K562 (cell line): ENCODE results near the gene NFIC. TPM values are rescaled to one million over a fixed set of nuclear protein-coding genes. Genes with fewer than 3 reads are reported as not detected.
A peak's percentile ranks its signal among the peaks of the same experiment; 100 is the strongest.

Experiments used
- CTCF ChIP-seq, 3 experiments: IDR thresholded peaks in 2 of 3; conservative IDR thresholded peaks in 1 of 3; 2 replicates each; pipeline ENCODE4 v1.5.1; 2011 to 2012; ENCODE audit warnings: low read length in 3 of 3, mild to moderate bottlenecking in 3 of 3, control low read depth in 2 of 3, improper control_type of control experiment in 1 of 3, inconsistent platforms in 1 of 3, low read depth in 1 of 3, mixed read lengths in 1 of 3, moderate library complexity in 1 of 3; ENCODE audit not compliant: insufficient read depth in 2 of 3
- FOXA1 ChIP-seq: fragments of 450-650 bp; IDR thresholded peaks from 2 replicates; pipeline ENCODE4 v1.6.1; 2016; ENCODE audit warnings: mild to moderate bottlenecking, borderline replicate concordance
- FOXJ2 ChIP-seq: fragments of 200-800 bp; sonication (Bioruptor generic); IDR thresholded peaks from 2 replicates; pipeline ENCODE4 v1.6.1; 2016; ENCODE audit warnings: missing genetic modification characterization, missing compliant biosample characterization
- MAZ ChIP-seq, 2 experiments: fragments of 450-650 bp in 1 of 2; sonication (generic) in 1 of 2; formaldehyde crosslinking; IDR thresholded peaks in 1 of 2; conservative IDR thresholded peaks in 1 of 2; 2 replicates each; pipeline versions ENCODE4 v1.4.0 to v1.5.0; 2020; ENCODE audit warnings: mild to moderate bottlenecking in 1 of 2, missing genetic modification reagents in 1 of 2
- MYBL2 ChIP-seq, 2 experiments: fragments of 450-650 bp in 1 of 2; sonication (generic) in 1 of 2; formaldehyde crosslinking in 1 of 2; IDR thresholded peaks; 2 replicates each; pipeline versions ENCODE4 v1.6.1 to v1.8.1; 2017 to 2022; ENCODE audit warnings: borderline replicate concordance in 1 of 2, inconsistent platforms in 1 of 2, low read depth in 1 of 2, mild to moderate bottlenecking in 1 of 2, missing genetic modification reagents in 1 of 2, moderate library complexity in 1 of 2
- PCBP2 ChIP-seq: fragments of 200-400 bp; formaldehyde crosslinking; IDR thresholded peaks from 2 replicates; pipeline ENCODE4 v1.6.1; 2018; ENCODE audit warnings: low read length, low read depth, mild to moderate bottlenecking, moderate library complexity; ENCODE audit not compliant: poor library complexity, severe bottlenecking
- POLR2A ChIP-seq: fragments of 450-650 bp; conservative IDR thresholded peaks from 2 replicates; pipeline ENCODE4 v1.6.1; 2016
- SP1 ChIP-seq: sonication (generic); formaldehyde crosslinking; IDR thresholded peaks from 2 replicates; pipeline ENCODE4 v1.8.1; 2022; ENCODE audit warnings: mild to moderate bottlenecking, missing genetic modification reagents
- SPI1 ChIP-seq: IDR thresholded peaks from 2 replicates; pipeline ENCODE4 v1.6.1; 2011; ENCODE audit warnings: low read depth, low read length, control low read depth, borderline replicate concordance
- TAF1 ChIP-seq: IDR thresholded peaks from 2 replicates; pipeline ENCODE4 v1.6.1; 2011; ENCODE audit warnings: mild to moderate bottlenecking, low read length, moderate library complexity; ENCODE audit not compliant: insufficient read depth, control insufficient read depth, severe bottlenecking; ENCODE audit errors: extremely low read depth
- TAL1 ChIP-seq: fragments of 450-650 bp; IDR thresholded peaks from 2 replicates; pipeline ENCODE4 v1.6.1; 2016; ENCODE audit warnings: mild to moderate bottlenecking
- TEAD4 ChIP-seq, 2 experiments: sonication (generic) in 1 of 2; formaldehyde crosslinking in 1 of 2; IDR thresholded peaks; 2 replicates each; pipeline versions ENCODE4 v1.6.1 to v1.8.0; 2012 to 2022; ENCODE audit warnings: borderline replicate concordance in 1 of 2, inconsistent platforms in 1 of 2, low read length in 1 of 2, mild to moderate bottlenecking in 1 of 2, missing genetic modification reagents in 1 of 2
- ZBTB1 ChIP-seq: sonication (generic); formaldehyde crosslinking; IDR thresholded peaks from 2 replicates; pipeline ENCODE4 v1.8.1; 2023; ENCODE audit warnings: missing genetic modification reagents, low read depth, mild to moderate bottlenecking, borderline replicate concordance
- ZC3H11A ChIP-seq: IDR thresholded peaks from 2 replicates; pipeline ENCODE4 v1.6.1; 2012; ENCODE audit warnings: low read depth, low read length, improper control_type of control experiment
- ZNF551 ChIP-seq: fragments of 250-450 bp; sonication (Bioruptor Pico); IDR thresholded peaks from 2 replicates; pipeline ENCODE4 v1.5.0; 2021; ENCODE audit warnings: mild to moderate bottlenecking, moderate library complexity
- ZNF644 ChIP-seq: fragments of 200-800 bp; sonication (Bioruptor generic); IDR thresholded peaks from 2 replicates; pipeline ENCODE4 v1.6.1; 2016; ENCODE audit warnings: low read depth, missing genetic modification characterization, missing compliant biosample characterization
- ZZZ3 ChIP-seq: fragments of 450-650 bp; IDR thresholded peaks from 2 replicates; pipeline ENCODE4 v1.6.1; 2016; ENCODE audit warnings: antibody characterized with exemption, mild to moderate bottlenecking, moderate library complexity
- polyA plus RNA-seq, 8 experiments: library from polyadenylated mRNA; depleted of rRNA in 4 of 8; stranded (reverse) in 5 of 8; unstranded in 3 of 8; fragments of >200 nt; fragmentation: Nextera tagmentation in 2 of 8; fragmentation: Illumina TruSeq in 1 of 8; extraction: Ambion mirVana in 2 of 8; extraction: Trizol in 1 of 8; gene quantifications; 2 replicates each; pipeline versions ENCODE4 v1.2.1 to v1.2.3, GENCODE V29; 2011 to 2014; ENCODE audit warnings: inconsistent platforms in 1 of 8, missing spikeins in 1 of 8
- total RNA-seq, 7 experiments: library from RNA; depleted of rRNA in 6 of 7; stranded (reverse); fragments of >200 nt in 6 of 7; fragmentation: Illumina TruSeq in 2 of 7; extraction: Trizol in 2 of 7; gene quantifications; 2 replicates each; pipeline versions ENCODE4 v1.2.1 to v1.2.3, GENCODE V29; 2011 to 2021; ENCODE audit warnings: low replicate concordance in 1 of 7
- TF ChIP-seq, protein P1 (sequence below): fragments of 250-450 bp; sonication (Bioruptor Pico); IDR thresholded peaks from 2 replicates; pipeline ENCODE4 v1.5.1; 2021; ENCODE audit warnings: mild to moderate bottlenecking
- TF ChIP-seq, protein P2 (sequence below), 3 experiments: fragments of 200-800 bp in 1 of 3; fragments of 250-450 bp in 1 of 3; fragments of 450-650 bp in 1 of 3; sonication (Bioruptor Pico) in 1 of 3; sonication (Bioruptor generic) in 1 of 3; formaldehyde crosslinking in 1 of 3; IDR thresholded peaks; 2 replicates each; pipeline versions ENCODE4 v1.6.1 to v1.8.0; 2016 to 2022; ENCODE audit warnings: mild to moderate bottlenecking in 2 of 3, missing genetic modification characterization in 2 of 3, missing compliant biosample characterization in 1 of 3, moderate library complexity in 1 of 3

The NFIC gene
- total and polyA plus RNA-seq, 9 of the 15 experiments (the other 6 are each of a cell fraction or from before 2014, with no cell fraction given): 0.71 to 62.1 (median 6.9) TPM

DNA sequence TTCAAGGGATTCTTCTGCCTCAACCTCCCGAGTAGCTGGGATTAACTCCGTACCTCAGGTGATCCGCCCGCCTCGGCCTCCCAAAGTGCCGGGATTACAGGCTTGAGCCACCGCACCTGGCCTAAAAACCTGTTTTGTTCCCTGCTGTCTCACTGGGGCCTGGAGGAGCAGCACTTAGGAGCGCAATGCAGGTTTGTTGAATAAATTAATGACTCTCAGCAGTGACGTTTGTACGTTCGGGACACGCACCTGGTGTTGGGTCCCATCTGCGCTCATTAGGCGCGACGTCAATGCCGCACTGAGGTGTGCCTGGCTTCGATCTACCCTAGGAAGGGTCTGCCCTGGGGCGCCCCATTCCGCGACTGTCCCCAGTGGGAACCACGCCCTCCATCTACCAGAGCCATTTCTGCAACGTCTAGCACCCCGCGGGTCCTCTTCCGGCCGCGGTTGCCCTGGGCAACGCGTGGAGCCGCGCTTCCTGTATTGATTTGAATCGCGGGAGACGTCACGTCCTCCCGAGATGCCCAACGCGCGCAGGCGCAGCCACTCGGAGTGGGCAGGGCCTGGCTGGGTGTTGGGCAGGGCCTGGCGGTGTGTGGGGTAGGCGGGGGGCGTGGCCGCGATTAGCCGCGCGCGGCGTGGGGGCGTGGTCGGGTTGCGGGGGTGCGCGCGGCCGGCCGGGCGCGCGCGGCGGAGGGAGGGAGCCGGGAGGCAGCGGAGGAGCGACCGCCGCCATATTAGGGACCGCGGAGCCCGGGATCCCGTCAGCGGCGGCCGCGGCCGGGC is 139.4 kb downstream of the NFIC start, which contains the start of gene FZR1 (continued):
- TF ChIP-seq MYBL2 (IDR thresholded peaks at IDR 0.05; ENCODE audit: low read depth): peak; percentile 96
- peak; percentile 83; the same call in 1 of the 2 replicates for TF ChIP-seq MYBL2 (CRISPR knock-in tag; IDR thresholded peaks at IDR 0.05; ENCODE audit: borderline replicate concordance)
- no peak for TF ChIP-seq ZNF551 (CRISPR knock-in tag)
- peak; percentile 91 for TF ChIP-seq ZBTB1 (CRISPR knock-in tag)
- TF ChIP-seq, protein P1, sequence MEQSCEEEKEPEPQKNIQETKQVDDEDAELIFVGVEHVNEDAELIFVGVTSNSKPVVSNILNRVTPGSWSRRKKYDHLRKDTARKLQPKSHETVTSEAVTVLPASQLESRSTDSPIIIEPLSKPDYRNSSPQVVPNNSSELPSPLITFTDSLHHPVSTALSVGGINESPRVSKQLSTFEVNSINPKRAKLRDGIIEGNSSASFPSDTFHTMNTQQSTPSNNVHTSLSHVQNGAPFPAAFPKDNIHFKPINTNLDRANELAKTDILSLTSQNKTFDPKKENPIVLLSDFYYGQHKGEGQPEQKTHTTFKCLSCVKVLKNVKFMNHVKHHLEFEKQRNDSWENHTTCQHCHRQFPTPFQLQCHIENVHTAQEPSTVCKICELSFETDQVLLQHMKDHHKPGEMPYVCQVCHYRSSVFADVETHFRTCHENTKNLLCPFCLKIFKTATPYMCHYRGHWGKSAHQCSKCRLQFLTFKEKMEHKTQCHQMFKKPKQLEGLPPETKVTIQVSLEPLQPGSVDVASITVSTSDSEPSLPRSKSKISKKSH (CRISPR knock-in tag): no peak
- TF ChIP-seq SP1 (CRISPR knock-in tag): peak; percentile 90
- TF ChIP-seq, protein P2, sequence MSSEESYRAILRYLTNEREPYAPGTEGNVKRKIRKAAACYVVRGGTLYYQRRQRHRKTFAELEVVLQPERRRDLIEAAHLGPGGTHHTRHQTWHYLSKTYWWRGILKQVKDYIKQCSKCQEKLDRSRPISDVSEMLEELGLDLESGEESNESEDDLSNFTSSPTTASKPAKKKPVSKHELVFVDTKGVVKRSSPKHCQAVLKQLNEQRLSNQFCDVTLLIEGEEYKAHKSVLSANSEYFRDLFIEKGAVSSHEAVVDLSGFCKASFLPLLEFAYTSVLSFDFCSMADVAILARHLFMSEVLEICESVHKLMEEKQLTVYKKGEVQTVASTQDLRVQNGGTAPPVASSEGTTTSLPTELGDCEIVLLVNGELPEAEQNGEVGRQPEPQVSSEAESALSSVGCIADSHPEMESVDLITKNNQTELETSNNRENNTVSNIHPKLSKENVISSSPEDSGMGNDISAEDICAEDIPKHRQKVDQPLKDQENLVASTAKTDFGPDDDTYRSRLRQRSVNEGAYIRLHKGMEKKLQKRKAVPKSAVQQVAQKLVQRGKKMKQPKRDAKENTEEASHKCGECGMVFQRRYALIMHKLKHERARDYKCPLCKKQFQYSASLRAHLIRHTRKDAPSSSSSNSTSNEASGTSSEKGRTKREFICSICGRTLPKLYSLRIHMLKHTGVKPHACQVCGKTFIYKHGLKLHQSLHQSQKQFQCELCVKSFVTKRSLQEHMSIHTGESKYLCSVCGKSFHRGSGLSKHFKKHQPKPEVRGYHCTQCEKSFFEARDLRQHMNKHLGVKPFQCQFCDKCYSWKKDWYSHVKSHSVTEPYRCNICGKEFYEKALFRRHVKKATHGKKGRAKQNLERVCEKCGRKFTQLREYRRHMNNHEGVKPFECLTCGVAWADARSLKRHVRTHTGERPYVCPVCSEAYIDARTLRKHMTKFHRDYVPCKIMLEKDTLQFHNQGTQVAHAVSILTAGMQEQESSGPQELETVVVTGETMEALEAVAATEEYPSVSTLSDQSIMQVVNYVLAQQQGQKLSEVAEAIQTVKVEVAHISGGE (CRISPR knock-in tag; IDR thresholded peaks at IDR 0.05): peak in 2 of 3 experiments; percentile 25 to 62; a peak in 1 of 6 replicates
- no peak for TF ChIP-seq PCBP2
- no peak for TF ChIP-seq ZNF644
- no peak for TF ChIP-seq TEAD4 (IDR thresholded peaks at IDR 0.05; ENCODE audit: low read length)
- no peak for TF ChIP-seq TEAD4 (CRISPR knock-in tag; IDR thresholded peaks at IDR 0.05; ENCODE audit: borderline replicate concordance)
- TF ChIP-seq ZC3H11A: no peak
- TF ChIP-seq MAZ (CRISPR knock-in tag; conservative IDR thresholded peaks at IDR 0.05 in 1 of 2, IDR thresholded peaks at IDR 0.05 in 1 of 2): peak in 1 of 2 experiments; percentile 80; a peak in 1 of 4 replicates
- TF ChIP-seq FOXJ2: peak; percentile 69; the same call in 1 of the 2 replicates
- no peak for TF ChIP-seq ZZZ3
- TF ChIP-seq TAL1: no peak
- TF ChIP-seq SPI1: peak; percentile 76
- TF ChIP-seq CTCF (IDR thresholded peaks at IDR 0.05 in 2 of 3, conservative IDR thresholded peaks at IDR 0.05 in 1 of 3; ENCODE audit: insufficient read depth in 2 of 3, low read depth in 1 of 3, low read length in 3 of 3): peak; percentile 1 to 16 (median 9); a peak in 1 of 6 replicates
- no peak for TF ChIP-seq FOXA1
- TF ChIP-seq TAF1: peak; percentile 75
- TF ChIP-seq POLR2A: peak; percentile 80
